GM21717 (cell line): ENCODE results near the gene NREP.

Experiments used
- ATAC-seq: cut with Tn5 transposase; IDR thresholded peaks from one replicate; pipeline ENCODE4 v1.9.1; 2021; ENCODE audit warnings: mild to moderate bottlenecking, moderate library complexity; ENCODE audit not compliant: unreplicated experiment

The NREP gene

DNA sequence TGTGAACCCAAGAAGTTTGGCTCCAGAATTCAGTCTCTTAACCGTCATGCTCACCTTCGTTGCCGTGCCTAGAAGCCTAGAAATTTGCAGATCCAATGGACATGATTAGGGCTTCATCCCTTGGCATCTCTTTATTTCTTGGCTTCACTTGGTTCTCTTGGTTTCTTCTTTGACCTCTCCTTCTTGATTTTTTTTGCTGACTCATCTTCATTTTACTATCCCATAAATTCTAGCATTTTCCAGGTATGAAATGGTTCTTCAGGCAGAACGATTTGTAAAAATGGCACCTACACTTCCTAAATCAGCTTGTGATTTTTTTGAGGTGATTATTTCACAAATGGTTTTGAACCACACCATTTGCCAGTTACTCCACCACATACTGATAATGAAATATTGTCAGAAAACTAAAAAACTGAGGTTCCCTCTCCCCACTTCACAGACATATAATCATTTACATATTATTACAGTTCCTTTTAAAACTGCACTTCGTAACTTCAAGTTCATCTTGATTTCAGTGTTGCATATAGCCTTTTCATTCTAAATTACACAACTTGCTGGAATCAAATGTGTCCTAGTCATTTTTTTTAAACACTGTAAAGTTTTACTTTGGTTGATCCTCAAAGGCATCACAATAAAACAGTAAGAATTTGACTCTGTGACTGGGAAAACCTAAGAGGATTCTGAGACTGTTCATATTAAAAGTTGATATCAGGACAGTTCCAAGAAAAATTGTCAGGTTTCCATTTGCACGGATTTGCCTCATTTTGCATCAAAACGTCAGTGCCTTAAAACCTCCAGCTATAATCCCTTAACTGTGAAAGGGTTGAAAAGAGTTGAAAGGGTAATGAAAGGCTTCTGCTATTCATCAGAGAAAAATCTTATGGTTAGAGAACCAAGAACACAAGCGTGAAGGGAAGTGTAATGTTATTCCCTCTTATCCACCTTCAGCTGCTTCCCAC, 8.9 kb upstream of the NREP start:
- ATAC-seq: no peak

- no peak for ATAC-seq
These were observed 7.0 kb upstream of the NREP start for GRCh38 chr5:111764019-111764418.

DNA sequence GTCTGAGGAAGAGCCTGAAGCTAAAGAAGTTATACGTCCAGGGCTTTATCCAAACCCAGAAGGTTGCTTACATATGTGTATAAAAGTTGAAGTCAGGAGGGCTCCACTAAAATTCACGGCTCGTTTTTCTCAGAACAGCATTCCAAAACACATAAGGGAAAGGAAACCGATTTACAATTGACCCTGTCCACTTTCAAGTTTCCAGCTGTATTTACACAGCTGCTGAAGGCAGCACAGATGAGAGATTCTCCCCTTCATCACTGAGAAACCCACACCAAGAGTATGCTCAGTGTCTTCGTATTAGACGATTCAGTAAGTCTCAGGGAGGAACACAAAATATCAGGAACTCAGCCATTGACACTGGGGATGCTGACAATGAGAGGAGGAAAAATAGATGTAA, 5.9 kb upstream of the NREP start:
- ATAC-seq: no peak

GRCh38 chr5:111758284-111758628, 1.3 kb upstream of the NREP start:
- no peak for ATAC-seq

DNA sequence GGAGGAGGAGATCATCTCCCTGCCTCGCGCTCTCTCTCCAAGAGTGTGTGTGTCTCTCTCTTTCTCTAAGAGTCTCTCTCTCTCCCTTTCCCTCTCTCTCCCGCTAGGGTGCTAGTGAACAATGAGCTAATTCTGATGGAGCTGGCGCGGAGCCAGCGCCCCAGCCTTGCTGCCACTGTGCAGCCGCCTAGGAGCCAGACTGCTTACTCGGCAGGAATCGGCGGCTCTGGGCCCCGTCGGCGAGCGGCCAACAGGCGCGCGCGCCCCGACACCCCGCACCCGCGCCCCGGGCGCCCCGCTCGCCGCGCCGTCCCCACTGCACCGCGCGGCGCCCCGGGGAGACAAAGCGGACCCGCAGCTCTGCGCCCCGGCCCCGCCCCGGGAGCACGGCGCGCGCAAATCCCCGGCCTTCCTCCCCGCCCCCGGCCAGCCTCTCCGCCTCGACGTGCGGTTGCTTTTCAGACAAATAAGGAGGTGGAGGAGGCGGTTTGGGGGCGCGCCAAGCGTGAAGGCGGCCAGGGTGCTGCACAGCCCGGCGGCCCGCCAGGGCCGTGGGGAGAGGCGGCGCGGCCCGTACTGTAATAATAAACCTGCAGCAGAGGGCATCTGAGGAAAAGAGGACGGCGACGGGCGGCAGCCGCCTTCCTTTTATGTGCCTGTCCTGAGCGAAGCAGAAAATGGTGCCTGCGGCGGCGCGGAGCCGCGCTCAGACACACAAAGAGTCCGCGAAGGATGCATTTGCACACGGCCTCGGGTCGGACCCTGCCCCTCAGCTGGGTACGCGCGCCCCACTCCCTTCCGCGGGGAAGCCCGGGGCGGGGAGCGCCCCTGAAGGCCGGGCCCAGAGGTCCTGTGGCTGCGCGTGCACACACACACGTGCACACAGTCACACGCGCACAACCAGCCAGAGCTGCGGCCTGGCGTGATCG, 625 bp upstream of the NREP start:
- ATAC-seq: peak; percentile 81

GRCh38 chr5:111755942-111756381, 1.0 kb downstream of the NREP start:
- ATAC-seq: no peak

DNA sequence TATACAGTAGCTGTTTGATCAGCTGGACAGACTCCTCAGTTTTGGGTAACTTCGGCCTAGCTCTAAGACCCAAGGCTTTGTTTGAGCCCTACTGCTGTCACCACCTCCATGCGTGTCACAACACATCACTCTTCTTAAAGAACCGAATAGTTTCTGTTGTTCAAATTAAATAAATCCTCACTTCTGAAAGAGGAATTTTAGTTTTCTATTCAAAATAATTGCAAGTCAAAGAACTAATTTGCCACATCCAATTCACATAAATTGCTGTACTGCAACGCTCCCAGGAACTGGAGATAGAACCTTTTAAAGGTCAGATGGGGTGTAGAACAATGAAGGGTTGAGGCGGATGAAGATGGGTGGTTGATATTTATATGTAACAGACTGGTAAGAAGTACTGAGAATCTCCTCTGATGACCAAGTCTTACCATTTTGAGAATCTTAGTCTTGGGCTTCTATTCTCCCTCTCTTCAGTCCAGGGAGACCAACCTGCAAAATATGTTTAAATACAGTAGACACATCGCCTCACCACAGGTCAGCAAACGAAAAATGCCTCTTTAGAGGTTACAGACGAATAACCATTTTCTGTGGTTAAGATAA, 1.6 kb downstream of the NREP start:
- ATAC-seq: no peak

- no peak for ATAC-seq
These were observed 3.0 kb downstream of the NREP start for GRCh38 chr5:111753884-111754589.

- no peak for ATAC-seq
These were observed 4.5 kb downstream of the NREP start for GRCh38 chr5:111752426-111752965.

DNA sequence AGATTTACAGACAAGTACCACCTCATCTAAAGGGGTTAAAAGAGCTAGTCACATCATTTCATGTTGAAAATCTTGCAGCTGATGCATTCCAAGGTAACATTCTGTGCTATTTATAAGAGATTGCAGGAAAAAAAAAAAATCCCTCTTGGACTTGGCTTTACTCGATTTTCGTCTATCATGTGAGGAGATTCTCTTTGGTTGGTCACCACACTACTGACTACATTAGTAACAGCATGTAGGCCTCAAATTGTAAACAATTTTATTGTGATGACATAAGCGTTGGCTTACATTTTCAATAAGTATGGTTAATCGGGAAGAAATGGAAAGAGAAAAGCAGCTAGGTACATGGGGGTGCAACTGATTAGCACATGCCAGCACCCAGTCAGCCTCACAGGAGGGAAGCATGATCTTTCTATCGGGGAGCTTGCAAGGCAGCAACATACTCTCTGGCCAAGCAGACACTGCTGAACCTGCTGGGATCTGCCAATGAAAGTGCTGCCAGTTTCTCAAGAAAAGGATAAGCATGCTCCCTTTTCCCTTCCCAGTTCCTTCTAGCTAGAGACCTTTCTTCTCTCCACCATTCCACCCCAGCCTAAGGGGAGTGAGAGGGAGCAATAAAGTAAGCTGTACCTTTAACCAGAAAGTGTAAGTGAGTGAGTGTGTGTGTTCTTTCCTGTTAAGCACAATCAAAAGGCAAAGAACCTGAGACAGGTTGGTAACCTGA, 7.5 kb downstream of the NREP start:
- ATAC-seq: no peak

- ATAC-seq: peak; percentile 48
These were observed 8.7 kb downstream of the NREP start for GRCh38 chr5:111748304-111748763.

DNA sequence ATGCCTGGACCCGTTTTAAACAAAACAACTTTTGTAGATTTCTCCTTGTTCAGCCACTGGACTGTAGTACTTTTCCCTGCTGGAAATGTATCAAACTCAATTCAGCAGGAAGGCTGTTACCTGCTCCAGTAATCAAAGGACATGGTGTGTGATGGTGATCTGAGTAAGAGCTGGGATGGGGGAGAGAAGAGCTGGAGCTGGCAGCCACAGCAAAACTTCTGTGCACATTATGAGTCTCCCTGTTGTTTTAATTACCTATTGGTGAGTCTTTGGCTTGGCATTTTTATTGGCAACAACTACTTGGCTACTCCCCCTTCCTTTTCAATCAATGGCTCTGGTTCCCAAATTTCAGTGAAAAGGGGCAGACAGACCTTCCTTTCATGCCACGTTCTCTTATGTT, 9.7 kb downstream of the NREP start:
- ATAC-seq: no peak

DNA sequence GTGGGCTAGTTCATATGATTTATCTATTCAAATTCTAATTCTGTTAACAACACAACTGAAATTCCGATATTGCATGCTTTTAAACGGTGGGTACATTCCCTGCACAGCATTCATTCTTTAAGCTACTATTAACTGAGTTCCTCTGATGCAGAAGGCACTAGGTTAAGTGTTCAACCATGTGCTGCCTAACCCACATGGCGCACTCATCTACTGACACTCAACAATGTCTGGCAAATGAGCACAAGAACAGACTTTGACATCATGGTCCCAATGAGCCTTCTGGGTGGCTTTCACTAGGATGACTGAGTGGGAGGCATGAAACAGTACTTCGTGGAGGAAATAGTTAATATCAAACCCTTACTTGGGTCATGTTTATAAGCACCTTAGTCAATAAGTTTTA, 10.2 kb downstream of the NREP start:
- no peak for ATAC-seq

- ATAC-seq: no peak
These were observed 11.8 kb downstream of the NREP start for GRCh38 chr5:111745075-111745739.

DNA sequence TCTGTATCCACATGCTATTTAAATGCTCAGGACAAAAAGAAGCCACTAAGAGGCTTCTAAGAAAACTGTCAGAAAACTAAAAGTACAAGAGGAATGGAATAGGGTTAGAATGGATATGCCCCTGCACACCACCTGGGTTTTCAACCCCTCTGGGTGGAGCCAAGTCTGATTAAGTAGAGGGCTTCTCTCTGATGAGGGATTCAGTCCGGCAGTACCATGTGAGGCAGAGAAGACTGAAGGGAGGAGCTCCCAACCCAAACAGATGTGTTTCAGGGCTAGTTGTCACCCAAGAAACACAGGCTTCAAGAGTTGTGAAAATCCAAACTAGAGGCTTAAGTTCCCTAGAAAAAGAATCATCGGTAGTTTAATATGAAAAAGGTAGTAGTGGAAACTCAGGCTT, 12.5 kb downstream of the NREP start:
- no peak for ATAC-seq

DNA sequence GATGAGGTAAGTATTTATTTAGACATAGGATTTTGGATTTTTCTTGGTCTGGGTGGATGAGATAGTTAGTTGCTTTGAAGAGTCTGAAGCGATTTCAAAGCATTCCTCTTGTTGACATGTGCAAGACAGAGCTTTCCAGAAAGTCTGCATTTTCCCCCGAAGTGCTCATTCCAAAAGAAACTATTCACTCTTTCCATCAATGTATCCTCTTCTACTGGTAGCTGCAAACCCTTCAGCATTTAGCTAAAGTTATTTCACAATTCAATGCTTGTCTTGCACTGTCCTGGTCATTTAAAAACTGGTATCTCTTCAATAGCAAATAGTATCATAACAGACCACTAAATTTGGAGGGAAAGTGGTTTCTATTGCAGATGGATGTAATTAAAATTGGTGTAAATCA, 13.0 kb downstream of the NREP start:
- ATAC-seq: no peak

GRCh38 chr5:111743512-111743911, 13.5 kb downstream of the NREP start:
- ATAC-seq: no peak

DNA sequence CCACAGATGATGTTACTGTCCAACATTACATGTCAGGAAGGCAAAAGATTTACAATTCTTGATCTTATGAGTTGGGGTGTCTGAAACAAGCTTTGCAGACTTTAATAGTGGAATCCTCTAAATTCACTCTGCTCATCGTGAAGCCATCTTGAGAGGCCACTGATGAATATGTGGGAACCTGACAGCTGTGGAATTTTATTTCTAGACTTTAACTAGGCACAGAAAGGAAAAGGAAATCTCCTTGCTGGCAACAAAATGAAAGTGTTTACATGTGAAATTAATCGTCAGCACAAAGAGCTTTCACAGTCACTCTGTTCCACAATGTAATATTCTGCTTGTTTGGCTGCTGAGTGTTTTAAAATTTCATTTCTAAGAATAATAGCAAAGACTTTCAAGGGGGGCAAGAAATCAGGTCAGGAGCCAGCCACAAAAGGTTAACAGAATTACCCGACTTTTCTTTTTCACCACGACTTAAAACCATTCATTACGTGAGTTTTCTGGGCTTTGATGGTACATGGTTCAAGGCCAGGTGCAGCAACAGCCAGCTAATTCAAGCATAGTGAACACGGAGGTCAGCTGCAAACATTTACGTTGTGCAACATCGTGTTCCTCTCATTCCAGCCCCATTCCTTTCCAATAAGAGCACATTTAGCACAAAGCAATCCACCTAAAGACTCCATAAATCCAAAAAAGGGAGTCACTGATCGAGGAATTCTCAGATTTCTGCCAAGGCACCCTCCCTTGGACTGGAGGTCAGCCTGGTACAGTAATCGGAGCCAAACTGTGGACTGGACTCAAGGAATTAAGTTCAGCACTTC, 14.6 kb downstream of the NREP start:
- ATAC-seq: no peak
